HS-27A (cell line): ENCODE data around the gene SCN1B.
"Not testable (repeated sequence)": the region's sequence is repeated elsewhere in the genome, so short reads cannot be mapped to it uniquely, and the experiment has no call there.

Experiments used
- DNase-seq: peaks from one replicate; pipeline ENCODE4 v3.0.0-alpha.2; 2012; ENCODE audit warnings: low read depth, missing footprints

Gene SCN1B

GRCh38 chr19:35030257-35031071, at the start of gene SCN1B:
Gene SCN1B, plus strand, starts transcription at chr19:35030470. Its CDS starts 351 bp downstream, at chr19:35030821.
- no peak for DNase-seq

GRCh38 chr19:34982275-34982674, 48.0 kb upstream of the SCN1B start:
- no peak for DNase-seq

DNA sequence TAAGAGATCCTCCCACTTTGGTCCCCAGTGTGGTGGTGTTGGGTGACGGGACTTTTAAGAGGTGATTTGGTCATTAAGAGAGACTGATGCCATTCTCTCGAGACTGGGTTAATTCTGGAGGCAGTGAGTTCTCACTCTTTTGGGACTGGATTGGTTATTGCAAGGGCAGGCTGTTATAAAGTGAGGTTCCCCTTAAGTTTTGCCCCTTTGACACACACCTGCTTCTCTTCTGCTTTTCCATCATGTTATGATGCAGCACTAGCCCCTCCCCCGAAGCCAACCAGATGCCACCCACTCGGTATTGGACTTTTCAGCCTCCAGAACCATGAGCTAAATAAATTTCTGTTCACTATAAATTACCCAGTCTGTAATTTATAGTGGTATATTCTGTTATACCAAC, 46.5 kb upstream of the SCN1B start:
- DNase-seq: no peak

- DNase-seq: no peak
Measured at GRCh38 chr19:34984287-34984686, 46.0 kb upstream of the SCN1B start.

GRCh38 chr19:34985249-34986022, 44.8 kb upstream of the SCN1B start:
- no peak for DNase-seq

DNA sequence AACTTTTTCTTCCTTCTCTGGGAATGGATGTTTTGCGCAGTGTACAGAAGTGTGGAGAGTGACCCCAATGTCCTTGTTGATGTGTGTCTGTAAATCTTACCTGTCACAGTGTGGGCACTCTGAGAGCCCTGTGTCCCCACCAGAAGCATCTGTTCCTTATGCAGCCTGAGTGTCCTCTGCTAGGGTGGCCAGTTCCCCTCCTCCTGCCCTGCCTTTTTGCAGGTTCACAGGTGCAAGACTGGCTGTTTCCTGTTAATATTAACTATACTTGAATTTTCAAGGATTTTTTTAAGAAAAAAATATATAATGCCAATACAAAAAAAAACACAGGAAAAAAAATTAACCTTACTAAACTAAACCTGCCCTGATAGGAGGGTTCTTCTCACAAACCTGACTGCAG, 42.2 kb upstream of the SCN1B start:
- no peak for DNase-seq

DNA sequence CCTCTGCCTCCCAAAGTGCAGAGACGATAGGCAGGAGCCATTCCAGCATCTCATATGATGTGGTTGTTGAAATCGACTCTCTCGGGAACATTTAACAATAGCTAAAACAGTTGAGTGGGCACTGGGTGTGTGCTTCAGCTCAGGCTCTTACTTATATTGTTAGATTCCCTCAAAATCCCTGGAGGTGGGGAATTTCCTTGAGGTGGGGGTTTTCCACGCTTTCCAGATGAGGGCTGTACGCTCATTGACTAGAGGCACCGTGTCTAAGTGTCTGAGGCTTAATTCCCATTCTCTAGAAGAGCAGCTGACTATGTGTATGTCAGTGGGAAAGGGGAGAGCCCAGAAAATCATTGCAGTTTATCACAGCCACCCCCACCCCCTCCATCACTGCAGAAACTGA, 41.0 kb upstream of the SCN1B start:
- no peak for DNase-seq

- DNase-seq: no peak
Measured at GRCh38 chr19:34990578-34991192, 39.6 kb upstream of the SCN1B start.

GRCh38 chr19:34991542-34992333, 38.5 kb upstream of the SCN1B start:
- DNase-seq: no peak

- not testable (repeated sequence) for DNase-seq
Measured at GRCh38 chr19:34992582-34992981, 37.7 kb upstream of the SCN1B start.

DNA sequence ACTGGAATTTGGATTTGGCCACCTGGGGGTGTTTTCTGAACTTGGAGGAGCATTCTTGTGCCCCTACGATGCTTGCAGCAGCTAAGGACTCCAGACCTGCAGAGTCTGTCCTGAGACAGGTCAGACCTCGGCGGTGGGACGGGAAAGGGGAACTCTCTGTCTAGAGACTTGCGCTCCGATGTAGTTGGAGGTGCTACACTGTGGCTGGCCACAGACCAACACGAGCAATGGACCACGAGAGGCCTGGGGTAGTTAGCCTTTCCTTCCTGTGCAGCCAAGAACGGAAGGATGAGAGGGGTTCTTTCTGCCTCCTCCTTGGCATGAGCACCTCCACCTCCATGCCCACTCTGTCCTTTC, 36.0 kb upstream of the SCN1B start:
- DNase-seq: no peak

DNA sequence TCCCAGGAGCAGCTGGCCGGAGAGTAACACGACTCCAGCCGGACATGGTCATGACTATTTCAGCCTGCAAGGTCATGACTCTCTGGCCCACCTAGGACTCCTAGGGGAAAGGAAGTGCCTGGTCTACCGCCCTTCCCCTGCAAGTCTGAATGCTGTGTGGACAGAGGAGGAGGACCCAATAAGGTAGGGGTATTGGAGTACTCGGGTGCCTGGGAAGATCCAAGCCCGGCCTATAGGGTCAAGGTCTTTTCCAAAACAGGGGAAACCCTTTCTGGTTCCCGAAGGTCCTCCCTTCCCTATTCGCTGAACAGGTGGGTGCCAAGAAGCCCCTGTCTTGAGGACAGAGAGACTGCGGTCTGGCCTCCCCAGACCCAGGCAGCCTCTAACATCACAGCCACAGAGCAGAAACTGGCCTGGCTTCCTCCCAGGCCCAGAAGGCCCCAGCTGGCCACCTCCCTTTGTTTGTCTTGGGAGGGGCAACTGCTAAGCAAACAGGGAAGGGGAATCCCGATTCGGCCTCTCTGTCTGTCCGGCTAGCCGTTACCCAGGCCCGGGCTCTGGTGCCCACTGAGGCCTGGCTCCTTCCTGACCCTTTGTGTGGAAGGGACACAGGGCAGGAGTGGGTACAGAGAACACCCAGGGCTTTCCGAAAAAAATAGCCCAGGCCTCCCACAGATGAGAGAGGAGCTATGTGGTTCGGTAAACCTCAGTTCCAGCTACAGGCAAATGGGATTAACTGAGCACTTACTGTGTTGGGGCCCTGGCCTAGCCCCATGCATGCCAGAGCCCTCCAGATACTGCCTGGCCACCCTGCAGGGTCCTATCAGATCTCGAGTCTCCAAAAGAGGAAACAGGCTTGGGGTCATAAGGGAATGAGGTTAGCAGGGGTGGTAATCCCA, 35.4 kb upstream of the SCN1B start:
- DNase-seq: no peak

- DNase-seq: no peak
Measured at GRCh38 chr19:34995551-34995950, 34.7 kb upstream of the SCN1B start.

- no peak for DNase-seq
Measured at GRCh38 chr19:34997071-34997617, 33.1 kb upstream of the SCN1B start.

- not testable (repeated sequence) for DNase-seq
Measured at GRCh38 chr19:34998224-34998623, 32.0 kb upstream of the SCN1B start.

DNA sequence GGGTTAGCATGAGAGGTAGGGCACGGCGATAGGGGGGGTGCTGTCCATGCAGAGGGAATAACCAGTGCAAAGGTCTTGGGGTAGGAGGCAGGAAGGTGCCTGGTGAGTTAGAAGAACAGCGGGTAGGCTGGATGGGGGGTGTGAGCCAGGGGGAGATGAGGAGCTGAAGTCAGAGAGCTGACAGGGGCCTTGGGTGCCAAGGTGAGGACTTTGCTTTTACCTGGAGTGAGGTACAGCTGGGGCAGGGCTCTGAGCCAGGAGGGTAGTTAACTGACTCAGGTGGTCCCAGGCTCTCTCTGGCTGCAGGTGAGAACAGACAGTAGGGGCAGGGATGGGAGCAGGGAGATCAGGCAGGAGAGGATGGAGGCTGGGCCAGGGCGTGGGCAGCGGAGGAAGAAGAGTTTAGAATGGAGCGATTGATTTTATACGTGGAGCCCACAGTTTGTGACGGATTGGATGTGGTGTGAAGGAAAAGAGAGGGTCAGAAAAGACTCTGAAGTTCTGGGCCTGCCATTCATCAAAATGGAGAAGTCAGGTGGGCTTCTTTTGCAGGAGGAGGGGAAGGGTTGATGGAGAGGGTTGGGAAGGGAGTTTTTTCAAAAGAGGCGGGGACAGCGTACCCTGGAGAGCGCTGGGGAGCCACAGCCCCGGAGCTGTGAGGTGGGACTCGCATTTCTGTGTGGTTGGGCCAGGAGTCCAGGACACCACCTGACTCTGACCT, 31.3 kb upstream of the SCN1B start:
- DNase-seq: no peak

DNA sequence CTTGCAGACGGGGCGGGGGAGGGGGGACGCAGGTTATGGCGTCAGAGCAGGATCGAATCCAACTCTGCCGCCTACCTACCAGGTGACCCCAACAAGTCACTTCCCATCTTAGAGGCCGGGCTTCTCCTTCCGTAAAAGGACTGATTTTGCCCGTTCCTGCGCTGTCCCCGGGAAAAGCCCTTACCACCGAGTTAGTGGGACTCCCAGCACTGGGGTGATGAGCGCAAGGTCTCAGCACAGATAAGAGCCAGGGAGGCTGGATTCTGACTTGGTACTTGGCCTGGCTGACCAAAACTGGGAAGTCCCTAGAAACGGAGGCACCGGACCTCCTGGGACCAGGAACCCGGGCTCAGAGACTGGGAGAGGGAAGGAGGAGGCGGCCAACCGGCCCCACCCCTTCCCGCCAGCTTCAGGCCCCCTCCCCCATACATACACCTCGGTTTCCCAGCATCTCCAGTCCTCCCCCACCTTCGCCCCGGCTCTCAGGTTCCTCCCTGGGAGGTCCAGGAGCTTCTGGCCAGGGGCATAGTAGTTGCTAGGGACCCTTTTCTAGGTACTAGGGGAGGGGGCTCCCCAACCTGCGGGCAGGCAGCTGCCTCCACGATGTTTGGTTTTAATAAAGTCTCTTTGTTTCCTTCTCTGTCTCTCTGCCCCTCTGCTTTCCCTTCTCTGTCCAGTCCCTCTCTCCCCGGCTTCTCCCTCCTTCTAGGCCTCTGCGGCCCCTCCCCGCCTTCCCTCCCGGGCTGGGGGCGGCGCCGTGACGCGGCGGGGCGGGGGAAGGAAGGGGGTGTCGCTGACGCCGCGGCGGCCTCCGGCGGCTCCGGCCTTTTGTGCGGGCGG, 30.6 kb upstream of the SCN1B start, which contains the start of gene GRAMD1A:
Gene GRAMD1A, plus strand, starts transcription at position 826 of the 840 bp plus-strand sequence. CDS start 156 bp downstream, outside the sequence.
- peak; percentile 73 for DNase-seq

- no peak for DNase-seq
Measured at GRCh38 chr19:35000338-35000646, 30.0 kb upstream of the SCN1B start.
